NCI-H128 (cell line): ENCODE measurements around the gene CEP126.

Experiments
- DNase-seq: peaks from one replicate; lab custom pipeline; 2025; ENCODE audit not compliant: unreplicated experiment; lab: John Stamatoyannopoulos, UW

CEP126 gene

GRCh38 chr11:102010776-102011494, 96.1 kb downstream of the CEP126 start:
- no peak for DNase-seq

- DNase-seq: no peak
Measured at GRCh38 chr11:102012946-102013345, 98.1 kb downstream of the CEP126 start.

- DNase-seq: no peak
Measured at GRCh38 chr11:102014756-102015155, 99.9 kb downstream of the CEP126 start.

- no peak for DNase-seq
Measured at GRCh38 chr11:102017026-102017425, 102.2 kb downstream of the CEP126 start.

- DNase-seq: no peak
Measured at GRCh38 chr11:102026217-102026616, 111.4 kb downstream of the CEP126 start.

GRCh38 chr11:102026959-102027358, 112.1 kb downstream of the CEP126 start:
- DNase-seq: no peak

GRCh38 chr11:102036757-102037156, 121.9 kb downstream of the CEP126 start:
- no peak for DNase-seq

- no peak for DNase-seq
Measured at GRCh38 chr11:102046841-102047240, 132.0 kb downstream of the CEP126 start.

GRCh38 chr11:102047305-102047924, 132.6 kb downstream of the CEP126 start, which contains the start of gene CFAP300:
TSS of gene CFAP300 (plus strand) at chr11:102047437. CDS start at chr11:102047471, 34 bp downstream.
- peak; percentile 84 for DNase-seq
